DND-41 (cell line): ENCODE measurements around the gene MTO1.

Source experiments
- EZH2 ChIP-seq: IDR thresholded peaks from 3 replicates; pipeline ENCODE4 v1.6.1; 2012; ENCODE audit warnings: borderline replicate concordance, low read depth, mild to moderate bottlenecking, moderate library complexity, low read length, inconsistent platforms; ENCODE audit not compliant: severe bottlenecking
- TF ChIP-seq, protein P1 (sequence below): IDR thresholded peaks from 2 replicates; pipeline ENCODE4 v1.5.1; 2012; ENCODE audit warnings: borderline replicate concordance, low read length, moderate library complexity, mild to moderate bottlenecking; ENCODE audit not compliant: poor library complexity, severe bottlenecking; ENCODE audit errors: extremely low read depth

- TF ChIP-seq, protein P1, sequence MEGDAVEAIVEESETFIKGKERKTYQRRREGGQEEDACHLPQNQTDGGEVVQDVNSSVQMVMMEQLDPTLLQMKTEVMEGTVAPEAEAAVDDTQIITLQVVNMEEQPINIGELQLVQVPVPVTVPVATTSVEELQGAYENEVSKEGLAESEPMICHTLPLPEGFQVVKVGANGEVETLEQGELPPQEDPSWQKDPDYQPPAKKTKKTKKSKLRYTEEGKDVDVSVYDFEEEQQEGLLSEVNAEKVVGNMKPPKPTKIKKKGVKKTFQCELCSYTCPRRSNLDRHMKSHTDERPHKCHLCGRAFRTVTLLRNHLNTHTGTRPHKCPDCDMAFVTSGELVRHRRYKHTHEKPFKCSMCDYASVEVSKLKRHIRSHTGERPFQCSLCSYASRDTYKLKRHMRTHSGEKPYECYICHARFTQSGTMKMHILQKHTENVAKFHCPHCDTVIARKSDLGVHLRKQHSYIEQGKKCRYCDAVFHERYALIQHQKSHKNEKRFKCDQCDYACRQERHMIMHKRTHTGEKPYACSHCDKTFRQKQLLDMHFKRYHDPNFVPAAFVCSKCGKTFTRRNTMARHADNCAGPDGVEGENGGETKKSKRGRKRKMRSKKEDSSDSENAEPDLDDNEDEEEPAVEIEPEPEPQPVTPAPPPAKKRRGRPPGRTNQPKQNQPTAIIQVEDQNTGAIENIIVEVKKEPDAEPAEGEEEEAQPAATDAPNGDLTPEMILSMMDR: no peak
- no peak for TF ChIP-seq EZH2
Measured at GRCh38 chr6:73503027-73503772, 41.7 kb downstream of the MTO1 start.
